K562 (cell line): ENCODE results near the gene ABHD14A. TPM values are rescaled to one million over a fixed set of nuclear protein-coding genes. Genes with fewer than 3 reads are reported as not detected.

Experiments
- ARID1B ChIP-seq: fragments of 450-650 bp; IDR thresholded peaks from 2 replicates; pipeline ENCODE4 v1.6.1; 2016; ENCODE audit warnings: antibody characterized with exemption, mild to moderate bottlenecking, inconsistent platforms
- EP300 ChIP-seq: IDR thresholded peaks from 2 replicates; pipeline ENCODE4 v1.6.1; 2012; ENCODE audit warnings: low read length, improper control_type of control experiment
- MGA ChIP-seq: fragments of 450-650 bp; IDR thresholded peaks from 2 replicates; pipeline ENCODE4 v1.6.1; 2016; ENCODE audit warnings: mild to moderate bottlenecking, moderate library complexity
- POLR2B ChIP-seq: fragments of 450-650 bp; IDR thresholded peaks from 2 replicates; pipeline ENCODE4 v1.6.1; 2018; ENCODE audit warnings: low read depth; ENCODE audit not compliant: partially characterized antibody
- THRA ChIP-seq: fragments of 450-650 bp; IDR thresholded peaks from 2 replicates; pipeline ENCODE4 v1.6.1; 2017; ENCODE audit warnings: mild to moderate bottlenecking, moderate library complexity
- ZNF282 ChIP-seq: sonication (generic); formaldehyde crosslinking; IDR thresholded peaks from 2 replicates; pipeline ENCODE4 v1.8.1; 2023; ENCODE audit warnings: missing genetic modification reagents
- polyA plus RNA-seq, 8 experiments: library from polyadenylated mRNA; depleted of rRNA in 4 of 8; stranded (reverse) in 5 of 8; unstranded in 3 of 8; fragments of >200 nt; fragmentation: Nextera tagmentation in 2 of 8; fragmentation: Illumina TruSeq in 1 of 8; extraction: Ambion mirVana in 2 of 8; extraction: Trizol in 1 of 8; gene quantifications; 2 replicates each; pipeline versions ENCODE4 v1.2.1 to v1.2.3, GENCODE V29; 2011 to 2014; ENCODE audit warnings: inconsistent platforms in 1 of 8, missing spikeins in 1 of 8
- total RNA-seq, 7 experiments: library from RNA; depleted of rRNA in 6 of 7; stranded (reverse); fragments of >200 nt in 6 of 7; fragmentation: Illumina TruSeq in 2 of 7; extraction: Trizol in 2 of 7; gene quantifications; 2 replicates each; pipeline versions ENCODE4 v1.2.1 to v1.2.3, GENCODE V29; 2011 to 2021; ENCODE audit warnings: low replicate concordance in 1 of 7
- TF ChIP-seq, protein P1 (sequence below): sonication (generic); formaldehyde crosslinking; IDR thresholded peaks from 2 replicates; pipeline ENCODE4 v1.4.0; 2020; ENCODE audit warnings: mild to moderate bottlenecking, missing genetic modification reagents
- TF ChIP-seq, protein P2 (sequence below), 2 experiments: IDR thresholded peaks in 1 of 2; conservative IDR thresholded peaks in 1 of 2; 2 replicates each; pipeline ENCODE4 v1.6.1; 2016; ENCODE audit warnings: low read depth in 2 of 2, mild to moderate bottlenecking in 1 of 2, missing compliant biosample characterization in 1 of 2, missing genetic modification characterization in 1 of 2, moderate library complexity in 1 of 2

ABHD14A gene
- total and polyA plus RNA-seq, 9 of the 15 experiments (the other 6 are each of a cell fraction or from before 2014, with no cell fraction given) = 0.90 to 10.5 (median 8.3) TPM

GRCh38 chr3:51995346-51996163 lies 20.7 kb downstream of the ABHD14A start, which contains the start of gene RPL29 (continued):
- peak; percentile 95 for TF ChIP-seq POLR2B
- TF ChIP-seq, protein P1, sequence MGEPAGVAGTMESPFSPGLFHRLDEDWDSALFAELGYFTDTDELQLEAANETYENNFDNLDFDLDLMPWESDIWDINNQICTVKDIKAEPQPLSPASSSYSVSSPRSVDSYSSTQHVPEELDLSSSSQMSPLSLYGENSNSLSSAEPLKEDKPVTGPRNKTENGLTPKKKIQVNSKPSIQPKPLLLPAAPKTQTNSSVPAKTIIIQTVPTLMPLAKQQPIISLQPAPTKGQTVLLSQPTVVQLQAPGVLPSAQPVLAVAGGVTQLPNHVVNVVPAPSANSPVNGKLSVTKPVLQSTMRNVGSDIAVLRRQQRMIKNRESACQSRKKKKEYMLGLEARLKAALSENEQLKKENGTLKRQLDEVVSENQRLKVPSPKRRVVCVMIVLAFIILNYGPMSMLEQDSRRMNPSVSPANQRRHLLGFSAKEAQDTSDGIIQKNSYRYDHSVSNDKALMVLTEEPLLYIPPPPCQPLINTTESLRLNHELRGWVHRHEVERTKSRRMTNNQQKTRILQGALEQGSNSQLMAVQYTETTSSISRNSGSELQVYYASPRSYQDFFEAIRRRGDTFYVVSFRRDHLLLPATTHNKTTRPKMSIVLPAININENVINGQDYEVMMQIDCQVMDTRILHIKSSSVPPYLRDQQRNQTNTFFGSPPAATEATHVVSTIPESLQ (CRISPR knock-in tag) = no peak
- TF ChIP-seq ZNF282 (CRISPR knock-in tag) = no peak
- no peak; the same call in 1 of the 2 replicates for TF ChIP-seq ARID1B
- TF ChIP-seq, protein P2, sequence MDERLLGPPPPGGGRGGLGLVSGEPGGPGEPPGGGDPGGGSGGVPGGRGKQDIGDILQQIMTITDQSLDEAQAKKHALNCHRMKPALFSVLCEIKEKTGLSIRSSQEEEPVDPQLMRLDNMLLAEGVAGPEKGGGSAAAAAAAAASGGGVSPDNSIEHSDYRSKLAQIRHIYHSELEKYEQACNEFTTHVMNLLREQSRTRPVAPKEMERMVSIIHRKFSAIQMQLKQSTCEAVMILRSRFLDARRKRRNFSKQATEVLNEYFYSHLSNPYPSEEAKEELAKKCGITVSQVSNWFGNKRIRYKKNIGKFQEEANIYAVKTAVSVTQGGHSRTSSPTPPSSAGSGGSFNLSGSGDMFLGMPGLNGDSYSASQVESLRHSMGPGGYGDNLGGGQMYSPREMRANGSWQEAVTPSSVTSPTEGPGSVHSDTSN (CRISPR knock-in tag; IDR thresholded peaks at IDR 0.05; ENCODE audit: low read depth) = no peak
- TF ChIP-seq, protein P2 (tag; conservative IDR thresholded peaks at IDR 0.05; ENCODE audit: low read depth) = no peak
- TF ChIP-seq THRA = no peak
- no peak for TF ChIP-seq MGA
- peak; percentile 55 for TF ChIP-seq EP300
